ENCODE results near the gene DRP2.
"Not testable (repeated sequence)": the region's sequence is repeated elsewhere in the genome, so short reads cannot be mapped to it uniquely, and the experiment has no call there.

Gene DRP2

GRCh38 chrX:101252634-101253033, 33.0 kb downstream of the DRP2 start:
- no peak for DNase-seq

DNA sequence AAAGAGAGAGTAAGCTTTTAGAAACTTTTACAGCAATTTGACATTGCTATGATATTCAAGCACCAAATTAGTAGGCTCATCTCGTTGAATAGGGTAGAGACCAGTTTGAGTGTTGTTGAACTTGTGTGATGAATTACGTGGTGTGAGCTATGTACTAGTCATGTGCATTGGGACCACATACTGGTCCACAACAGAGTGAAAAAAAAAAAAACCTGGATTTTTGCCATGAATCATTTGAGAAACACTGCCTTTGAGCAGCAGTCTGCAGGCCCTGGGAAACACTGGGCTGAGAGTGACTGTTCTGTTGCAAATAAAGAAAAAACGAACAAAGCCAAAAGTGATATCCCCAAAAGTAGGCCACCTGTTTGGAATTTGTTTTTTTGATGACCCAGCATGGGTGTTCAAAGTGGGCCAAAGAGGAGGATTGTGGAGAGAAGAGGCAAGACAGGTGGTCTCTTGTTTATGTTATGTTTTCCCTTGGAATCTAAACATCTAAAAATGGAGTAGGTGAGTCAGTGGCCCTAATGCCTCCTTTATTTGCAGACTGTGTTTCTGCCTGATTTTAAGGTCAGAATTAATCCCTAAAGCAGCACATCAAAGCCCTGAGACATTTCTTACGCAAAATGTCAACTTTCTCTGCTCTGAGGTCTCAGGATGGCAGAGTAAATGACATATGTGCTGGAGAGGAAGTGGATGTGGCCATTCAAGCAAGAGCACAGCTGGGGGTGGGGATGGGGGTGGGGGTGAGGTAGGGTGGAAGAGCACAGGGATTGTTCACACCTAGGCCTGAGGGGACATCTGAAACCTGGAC, 38.1 kb downstream of the DRP2 start:
- no peak for DNase-seq

DNA sequence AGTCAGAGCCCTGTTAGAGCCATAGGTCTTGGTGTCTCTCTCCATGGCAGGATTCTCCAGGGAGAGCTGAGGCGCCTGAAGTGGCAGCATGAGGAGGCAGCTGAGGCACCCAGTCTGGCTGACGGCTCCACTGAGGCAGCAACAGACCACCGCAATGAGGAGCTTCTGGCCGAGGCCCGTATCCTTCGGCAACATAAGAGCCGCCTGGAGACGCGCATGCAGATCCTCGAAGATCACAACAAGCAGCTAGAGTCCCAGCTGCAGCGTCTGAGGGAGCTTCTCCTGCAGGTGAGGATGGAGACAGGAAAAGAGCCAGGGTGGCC, 38.6 kb downstream of the DRP2 start:
- no peak for DNase-seq

DNA sequence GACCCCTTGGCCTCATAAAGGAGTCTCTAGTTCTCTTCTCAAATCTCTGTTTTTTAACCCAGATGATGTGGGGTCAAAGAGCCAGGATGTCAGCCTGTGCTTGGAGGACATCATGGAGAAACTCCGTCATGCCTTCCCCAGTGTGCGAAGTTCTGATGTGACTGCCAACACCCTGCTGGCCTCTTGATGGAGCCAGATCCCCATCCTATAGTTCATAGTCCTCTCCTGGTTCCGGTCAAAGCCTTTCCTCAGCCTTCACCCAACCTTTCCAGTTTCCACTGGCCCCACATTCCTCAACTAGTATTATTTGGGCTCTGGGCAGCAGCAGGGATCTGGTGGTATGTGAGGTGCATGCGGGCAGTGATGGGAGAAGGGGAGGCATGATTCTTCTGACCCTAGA, 40.8 kb downstream of the DRP2 start:
- DNase-seq: no peak

DNA sequence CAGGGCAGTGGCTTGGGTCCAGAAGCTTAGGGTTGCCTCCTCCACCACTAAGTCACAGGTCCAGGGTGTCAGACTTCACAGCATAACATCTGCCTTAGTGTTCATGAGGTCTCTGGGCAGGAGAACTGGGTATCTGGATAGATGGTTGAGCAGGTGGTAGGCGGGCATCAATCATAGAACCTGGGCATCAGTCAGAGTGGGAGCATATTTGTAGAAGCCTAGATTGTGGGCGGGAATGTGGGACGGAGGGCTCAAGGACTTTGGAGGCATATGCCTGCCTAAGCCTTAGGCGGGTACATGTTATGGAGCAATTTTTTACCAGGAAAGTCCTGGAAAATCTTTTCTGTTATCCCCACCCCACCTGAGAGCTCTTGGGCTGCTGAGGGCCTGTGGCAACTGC, 43.0 kb downstream of the DRP2 start:
- DNase-seq: no peak

- no peak for DNase-seq
Observed at GRCh38 chrX:101263766-101264165, 44.2 kb downstream of the DRP2 start.

- DNase-seq: no peak
Observed at GRCh38 chrX:101265869-101266428, 46.4 kb downstream of the DRP2 start.

DNA sequence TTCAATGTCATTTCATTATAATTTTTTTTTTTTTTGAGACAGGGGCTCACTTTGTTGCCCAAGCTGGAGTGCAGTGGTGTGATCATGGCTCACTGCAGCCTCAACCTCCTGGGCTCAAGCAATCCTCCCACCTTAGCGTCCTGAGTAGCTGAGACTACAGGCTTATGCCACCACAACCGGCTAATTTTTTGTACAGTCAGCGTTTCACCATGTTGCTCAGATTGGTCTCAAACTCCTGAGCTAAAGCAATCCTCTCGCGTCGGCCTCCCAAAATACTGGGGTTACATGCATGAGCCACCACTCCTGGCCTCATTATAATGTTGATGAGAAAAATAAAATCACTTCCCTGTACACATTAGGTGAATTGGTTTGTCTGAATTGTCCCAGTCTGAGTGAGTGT, 54.6 kb downstream of the DRP2 start:
- no peak for DNase-seq

- no peak for DNase-seq
Observed at GRCh38 chrX:101276238-101276637, 56.7 kb downstream of the DRP2 start.

DNA sequence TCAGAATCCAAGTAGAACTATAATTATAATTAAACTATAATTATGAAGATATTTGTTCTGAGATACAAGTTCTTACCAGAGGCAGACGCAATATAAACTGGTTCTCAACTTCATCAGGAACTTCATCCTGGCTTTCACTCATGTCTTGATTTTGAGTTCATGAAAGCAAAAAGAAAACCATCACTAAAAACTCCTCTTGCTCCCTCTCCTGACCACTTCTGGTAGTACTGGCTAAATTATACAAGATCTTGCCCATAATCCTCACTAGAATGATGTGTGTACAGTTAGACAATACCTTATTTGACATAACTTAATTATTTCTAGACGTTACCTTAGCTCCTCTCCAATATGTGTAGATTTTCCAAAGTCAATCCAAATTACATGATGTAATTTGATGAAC, 67.8 kb downstream of the DRP2 start:
- no peak for DNase-seq

GRCh38 chrX:101290957-101291603, 71.5 kb downstream of the DRP2 start, which contains the start of gene TAF7L:
Gene TAF7L, minus strand, starts transcription at chrX:101291334. Its CDS starts 3,791 bp downstream, at chrX:101287543.
- DNase-seq: no peak

- not testable (repeated sequence) for DNase-seq
Observed at GRCh38 chrX:101295603-101296002, 76.0 kb downstream of the DRP2 start.

GRCh38 chrX:101303790-101304189, 84.2 kb downstream of the DRP2 start:
- DNase-seq: no peak

All from activated CD4-positive, alpha-beta T cell treated with anti-CD3 and anti-CD28 coated beads, Interleukin-2, amount 50 U/mL, for 1 hour (primary cell).